Measurements from ENCODE around the gene HES4.
"Not testable (repeated sequence)": the region's sequence is repeated elsewhere in the genome, so short reads cannot be mapped to it uniquely, and the experiment has no call there.

HES4 gene

GRCh38 chr1:978835-979743, 20.8 kb downstream of the HES4 start:
- no peak for DNase-seq (ENCODE audit: low read depth in 2 of 2)

GRCh38 chr1:978069-978834, 21.6 kb downstream of the HES4 start:
- no peak for DNase-seq (ENCODE audit: low read depth in 2 of 2)

GRCh38 chr1:976791-977190, 23.1 kb downstream of the HES4 start:
- not testable (repeated sequence) for DNase-seq (ENCODE audit: low read depth in 2 of 2)

- peak; percentile 42 to 60 for DNase-seq (ENCODE audit: low read depth in 2 of 2)
Observed at GRCh38 chr1:975896-976683, 23.8 kb downstream of the HES4 start.

GRCh38 chr1:975365-975764, 24.5 kb downstream of the HES4 start:
- no peak for DNase-seq (ENCODE audit: low read depth in 2 of 2)

GRCh38 chr1:974687-975328, 25.1 kb downstream of the HES4 start:
- DNase-seq (ENCODE audit: low read depth in 2 of 2) = no peak

GRCh38 chr1:974293-974640, 25.6 kb downstream of the HES4 start:
- no peak for DNase-seq (ENCODE audit: low read depth in 2 of 2)

GRCh38 chr1:973459-974292, 26.2 kb downstream of the HES4 start:
- no peak for DNase-seq (ENCODE audit: low read depth in 2 of 2)

- no peak for DNase-seq (ENCODE audit: low read depth in 2 of 2)
Observed at GRCh38 chr1:972726-973458, 27.0 kb downstream of the HES4 start.

- no peak for DNase-seq (ENCODE audit: low read depth in 2 of 2)
Observed at GRCh38 chr1:971751-972506, 28.0 kb downstream of the HES4 start.

- no peak for DNase-seq (ENCODE audit: low read depth in 2 of 2)
Observed at GRCh38 chr1:970973-971730, 28.7 kb downstream of the HES4 start.

GRCh38 chr1:970242-970972, 29.5 kb downstream of the HES4 start:
- DNase-seq (ENCODE audit: low read depth in 2 of 2) = no peak

- DNase-seq (ENCODE audit: low read depth in 2 of 2) = no peak
Observed at GRCh38 chr1:969260-969855, 30.5 kb downstream of the HES4 start.

GRCh38 chr1:967466-968343, 32.2 kb downstream of the HES4 start:
- no peak for DNase-seq (ENCODE audit: low read depth in 2 of 2)

- DNase-seq (ENCODE audit: low read depth in 2 of 2) = peak; percentile 63 to 83
Observed at GRCh38 chr1:966704-967300, 33.1 kb downstream of the HES4 start.

GRCh38 chr1:966135-966703, 33.7 kb downstream of the HES4 start, which contains the start of gene PLEKHN1:
PLEKHN1 (plus strand) TSS chr1:966482; CDS start chr1:966532, 50 bp downstream.
- peak in 1 of 2 donors; percentile 40 for DNase-seq (ENCODE audit: low read depth in 2 of 2)

All from stimulated activated CD4-positive, alpha-beta T cell treated with anti-CD3 and anti-CD28 coated beads, Interleukin-15, amount 100 ng/mL, for 48 hours (primary cell).